ENCODE data around the gene PTPRB. TPM values are rescaled to one million over a fixed set of nuclear protein-coding genes. Genes with fewer than 3 reads are reported as not detected.

The PTPRB gene
- polyA plus RNA-seq, 2 of the 4 experiments (the other 2 are of a cell fraction): 0.34 to 0.57 TPM

DNA sequence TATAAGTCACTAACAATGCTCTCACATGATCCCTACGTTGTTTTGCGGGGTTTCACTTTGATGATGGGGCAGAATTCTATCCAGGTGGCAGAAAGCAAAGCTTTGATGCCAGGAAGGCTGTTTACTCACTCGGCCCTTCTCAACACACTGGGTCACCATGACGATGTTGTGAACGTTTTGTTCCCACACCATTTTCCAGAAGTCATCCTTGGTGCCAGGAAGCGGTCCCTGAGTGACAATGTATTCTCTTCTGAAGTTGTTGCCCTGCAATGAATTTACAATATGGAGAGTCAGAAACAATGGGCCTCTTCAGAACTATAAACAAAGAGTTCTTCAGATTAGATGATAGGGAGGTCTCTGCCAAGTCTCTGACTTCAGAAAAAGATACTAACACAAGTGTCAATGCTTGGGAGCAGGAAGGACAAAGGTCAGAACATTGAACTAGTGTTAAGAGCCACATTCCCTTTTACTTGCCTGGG, 101.3 kb downstream of the PTPRB start:
- no peak for TF ChIP-seq PHF8 (IDR thresholded peaks at IDR 0.05; ENCODE audit: borderline replicate concordance, low read depth)
- no peak for TF ChIP-seq ZFP36 (IDR thresholded peaks at IDR 0.05; ENCODE audit: borderline replicate concordance, partially characterized antibody)
- TF ChIP-seq, protein P1, sequence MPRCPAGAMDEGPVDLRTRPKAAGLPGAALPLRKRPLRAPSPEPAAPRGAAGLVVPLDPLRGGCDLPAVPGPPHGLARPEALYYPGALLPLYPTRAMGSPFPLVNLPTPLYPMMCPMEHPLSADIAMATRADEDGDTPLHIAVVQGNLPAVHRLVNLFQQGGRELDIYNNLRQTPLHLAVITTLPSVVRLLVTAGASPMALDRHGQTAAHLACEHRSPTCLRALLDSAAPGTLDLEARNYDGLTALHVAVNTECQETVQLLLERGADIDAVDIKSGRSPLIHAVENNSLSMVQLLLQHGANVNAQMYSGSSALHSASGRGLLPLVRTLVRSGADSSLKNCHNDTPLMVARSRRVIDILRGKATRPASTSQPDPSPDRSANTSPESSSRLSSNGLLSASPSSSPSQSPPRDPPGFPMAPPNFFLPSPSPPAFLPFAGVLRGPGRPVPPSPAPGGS (IDR thresholded peaks at IDR 0.05): no peak
- no peak for TF ChIP-seq JUNB (IDR thresholded peaks at IDR 0.05)
- TF ChIP-seq FOSL2 (IDR thresholded peaks at IDR 0.05): no peak
- no peak for TF ChIP-seq FOSL2 (CRISPR knock-in tag; IDR thresholded peaks at IDR 0.05)
- TF ChIP-seq TP53 (CRISPR knock-in tag; IDR thresholded peaks at IDR 0.05): no peak
- TF ChIP-seq, protein P2, sequence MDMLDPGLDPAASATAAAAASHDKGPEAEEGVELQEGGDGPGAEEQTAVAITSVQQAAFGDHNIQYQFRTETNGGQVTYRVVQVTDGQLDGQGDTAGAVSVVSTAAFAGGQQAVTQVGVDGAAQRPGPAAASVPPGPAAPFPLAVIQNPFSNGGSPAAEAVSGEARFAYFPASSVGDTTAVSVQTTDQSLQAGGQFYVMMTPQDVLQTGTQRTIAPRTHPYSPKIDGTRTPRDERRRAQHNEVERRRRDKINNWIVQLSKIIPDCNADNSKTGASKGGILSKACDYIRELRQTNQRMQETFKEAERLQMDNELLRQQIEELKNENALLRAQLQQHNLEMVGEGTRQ (IDR thresholded peaks at IDR 0.05): no peak
- TF ChIP-seq, protein P3, sequence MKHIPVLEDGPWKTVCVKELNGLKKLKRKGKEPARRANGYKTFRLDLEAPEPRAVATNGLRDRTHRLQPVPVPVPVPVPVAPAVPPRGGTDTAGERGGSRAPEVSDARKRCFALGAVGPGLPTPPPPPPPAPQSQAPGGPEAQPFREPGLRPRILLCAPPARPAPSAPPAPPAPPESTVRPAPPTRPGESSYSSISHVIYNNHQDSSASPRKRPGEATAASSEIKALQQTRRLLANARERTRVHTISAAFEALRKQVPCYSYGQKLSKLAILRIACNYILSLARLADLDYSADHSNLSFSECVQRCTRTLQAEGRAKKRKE (CRISPR knock-in tag; IDR thresholded peaks at IDR 0.05; ENCODE audit: low read depth): no peak
- no peak for TF ChIP-seq HEYL (CRISPR knock-in tag; IDR thresholded peaks at IDR 0.05)
- no peak for TF ChIP-seq MYC (IDR thresholded peaks at IDR 0.05; ENCODE audit: borderline replicate concordance, low read length)
- TF ChIP-seq, protein P4, sequence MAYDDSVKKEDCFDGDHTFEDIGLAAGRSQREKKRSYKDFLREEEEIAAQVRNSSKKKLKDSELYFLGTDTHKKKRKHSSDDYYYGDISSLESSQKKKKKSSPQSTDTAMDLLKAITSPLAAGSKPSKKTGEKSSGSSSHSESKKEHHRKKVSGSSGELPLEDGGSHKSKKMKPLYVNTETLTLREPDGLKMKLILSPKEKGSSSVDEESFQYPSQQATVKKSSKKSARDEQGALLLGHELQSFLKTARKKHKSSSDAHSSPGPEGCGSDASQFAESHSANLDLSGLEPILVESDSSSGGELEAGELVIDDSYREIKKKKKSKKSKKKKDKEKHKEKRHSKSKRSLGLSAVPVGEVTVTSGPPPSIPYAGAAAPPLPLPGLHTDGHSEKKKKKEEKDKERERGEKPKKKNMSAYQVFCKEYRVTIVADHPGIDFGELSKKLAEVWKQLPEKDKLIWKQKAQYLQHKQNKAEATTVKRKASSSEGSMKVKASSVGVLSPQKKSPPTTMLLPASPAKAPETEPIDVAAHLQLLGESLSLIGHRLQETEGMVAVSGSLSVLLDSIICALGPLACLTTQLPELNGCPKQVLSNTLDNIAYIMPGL (CRISPR knock-in tag; IDR thresholded peaks at IDR 0.05; ENCODE audit: borderline replicate concordance): no peak
- no peak for TF ChIP-seq CHD4 (IDR thresholded peaks at IDR 0.05; ENCODE audit: borderline replicate concordance)
- no peak for TF ChIP-seq GATA3 (IDR thresholded peaks at IDR 0.05; ENCODE audit: borderline replicate concordance)
- TF ChIP-seq HOXB5 (CRISPR knock-in tag; IDR thresholded peaks at IDR 0.05): no peak
- TF ChIP-seq, protein P5, sequence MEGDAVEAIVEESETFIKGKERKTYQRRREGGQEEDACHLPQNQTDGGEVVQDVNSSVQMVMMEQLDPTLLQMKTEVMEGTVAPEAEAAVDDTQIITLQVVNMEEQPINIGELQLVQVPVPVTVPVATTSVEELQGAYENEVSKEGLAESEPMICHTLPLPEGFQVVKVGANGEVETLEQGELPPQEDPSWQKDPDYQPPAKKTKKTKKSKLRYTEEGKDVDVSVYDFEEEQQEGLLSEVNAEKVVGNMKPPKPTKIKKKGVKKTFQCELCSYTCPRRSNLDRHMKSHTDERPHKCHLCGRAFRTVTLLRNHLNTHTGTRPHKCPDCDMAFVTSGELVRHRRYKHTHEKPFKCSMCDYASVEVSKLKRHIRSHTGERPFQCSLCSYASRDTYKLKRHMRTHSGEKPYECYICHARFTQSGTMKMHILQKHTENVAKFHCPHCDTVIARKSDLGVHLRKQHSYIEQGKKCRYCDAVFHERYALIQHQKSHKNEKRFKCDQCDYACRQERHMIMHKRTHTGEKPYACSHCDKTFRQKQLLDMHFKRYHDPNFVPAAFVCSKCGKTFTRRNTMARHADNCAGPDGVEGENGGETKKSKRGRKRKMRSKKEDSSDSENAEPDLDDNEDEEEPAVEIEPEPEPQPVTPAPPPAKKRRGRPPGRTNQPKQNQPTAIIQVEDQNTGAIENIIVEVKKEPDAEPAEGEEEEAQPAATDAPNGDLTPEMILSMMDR (IDR thresholded peaks at IDR 0.05): no peak
- Histone ChIP-seq H3K4me2 (no peak overlapping the region), H3K9me3 (no peaks in the 10 kb centered on the region), H3K27ac (no peak overlapping the region), H3K4me3 (no peak overlapping the region), H3K4me1 (no peaks in the 10 kb centered on the region)
- 40% methylated on average over 6 of the region's 6 CpGs for WGBS (ENCODE audit: missing lambda C conversion rate)
- CTCF ChIA-PET: interaction anchor here (1.4 to 1.9 kb wide), 2 partner anchors 41 to 635 kb away, joined by 3 to 5 read pairs; no protein-coding TSS in a partner anchor
- POLR2A ChIA-PET: no interaction called here
- no peak for ATAC-seq
- DNase-seq (ENCODE audit: low read depth in 1 of 2, low spot score in 1 of 2): no peak
- no peak for FAIRE-seq

DNA sequence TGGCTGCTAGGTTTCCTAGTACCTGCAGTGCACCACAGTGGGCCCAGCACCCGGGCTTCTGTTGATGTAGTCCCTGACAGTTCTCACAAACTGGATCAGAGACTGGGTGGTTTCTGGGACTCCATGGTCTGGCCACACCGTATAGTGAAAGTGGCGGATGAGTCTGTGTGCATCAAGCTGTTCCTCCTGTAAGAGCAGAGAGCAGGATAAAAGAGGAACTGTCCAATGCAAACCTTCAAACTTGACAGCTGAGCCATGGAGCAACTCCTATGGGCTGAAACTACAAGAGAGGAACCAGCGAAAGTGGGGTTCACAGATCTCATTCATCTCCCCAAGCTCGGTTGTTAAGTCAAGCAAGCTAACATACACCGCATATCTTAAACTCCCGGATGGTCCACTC, 102.8 kb downstream of the PTPRB start:
- DNase-seq (ENCODE audit: low read depth in 1 of 2, low spot score in 1 of 2): no peak
- 36% methylated on average over 7 of the region's 7 CpGs for WGBS (ENCODE audit: missing lambda C conversion rate)
- no peak overlapping the region for H3K27ac ChIP-seq
- POLR2A ChIA-PET: no interaction called here
- CTCF ChIA-PET: interaction anchor here (1.9 kb wide), 1 partner anchor 634 kb away, joined by 5 read pairs; no protein-coding TSS in a partner anchor
- H3K4me1 ChIP-seq: no peaks in the 10 kb centered on the region
- no peak for FAIRE-seq
- no peak overlapping the region for H3K4me3 ChIP-seq
- H3K4me2 ChIP-seq: no peak overlapping the region
- no peaks in the 10 kb centered on the region for H3K9me3 ChIP-seq
- TF ChIP-seq NPAS2 (CRISPR knock-in tag; IDR thresholded peaks at IDR 0.05; ENCODE audit: borderline replicate concordance) (no peak), NR3C1 (IDR thresholded peaks at IDR 0.05) (no peak), JUN (IDR thresholded peaks at IDR 0.05) (no peak)
- no peak for ATAC-seq
